Astrocyte of the spinal cord (primary cell): ENCODE data around the gene SND1.

ENCODE experiments used
- DNase-seq: peaks from one replicate; pipeline ENCODE4 v3.0.0; 2011; ENCODE audit warnings: low read depth, low spot score
- H3K4me3 ChIP-seq: 2 replicates; pipeline ENCODE4 v1.5.1; 2011; ENCODE audit warnings: low read depth, mild to moderate bottlenecking, low read length, moderate library complexity
- in situ Hi-C: cut with HindIII; loops from 2 replicates; pipeline ENCODE4 v1.10.0; 2017; ENCODE audit warnings: low sequenced_read_pairs
- TF ChIP-seq, protein P1 (sequence below): IDR thresholded peaks from 2 replicates; pipeline ENCODE4 v1.5.1; 2012; ENCODE audit warnings: low read depth, mild to moderate bottlenecking, low read length, inconsistent platforms

SND1 gene

DNA sequence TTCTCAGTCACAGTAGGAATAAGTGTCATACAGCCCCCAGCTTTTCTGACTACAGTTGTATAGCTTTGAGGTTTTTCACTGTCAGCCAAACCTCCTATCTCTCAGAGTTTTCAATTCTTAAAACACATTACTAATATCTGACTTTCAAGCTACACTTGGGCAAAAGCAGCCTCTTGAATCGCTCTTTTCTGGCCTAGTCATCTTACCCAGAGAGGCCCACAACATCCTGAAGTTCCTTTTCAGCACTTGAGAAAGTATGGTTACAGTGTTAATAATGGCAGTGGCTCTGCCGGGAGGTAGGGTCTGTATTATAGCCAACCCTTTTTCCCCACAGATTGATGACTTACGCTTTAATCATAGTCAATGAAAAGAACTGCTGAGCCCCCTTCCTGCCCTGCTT lies 198.2 kb downstream of the SND1 start:
- H3K4me3 ChIP-seq, result no peak overlapping the region
- TF ChIP-seq, protein P1, sequence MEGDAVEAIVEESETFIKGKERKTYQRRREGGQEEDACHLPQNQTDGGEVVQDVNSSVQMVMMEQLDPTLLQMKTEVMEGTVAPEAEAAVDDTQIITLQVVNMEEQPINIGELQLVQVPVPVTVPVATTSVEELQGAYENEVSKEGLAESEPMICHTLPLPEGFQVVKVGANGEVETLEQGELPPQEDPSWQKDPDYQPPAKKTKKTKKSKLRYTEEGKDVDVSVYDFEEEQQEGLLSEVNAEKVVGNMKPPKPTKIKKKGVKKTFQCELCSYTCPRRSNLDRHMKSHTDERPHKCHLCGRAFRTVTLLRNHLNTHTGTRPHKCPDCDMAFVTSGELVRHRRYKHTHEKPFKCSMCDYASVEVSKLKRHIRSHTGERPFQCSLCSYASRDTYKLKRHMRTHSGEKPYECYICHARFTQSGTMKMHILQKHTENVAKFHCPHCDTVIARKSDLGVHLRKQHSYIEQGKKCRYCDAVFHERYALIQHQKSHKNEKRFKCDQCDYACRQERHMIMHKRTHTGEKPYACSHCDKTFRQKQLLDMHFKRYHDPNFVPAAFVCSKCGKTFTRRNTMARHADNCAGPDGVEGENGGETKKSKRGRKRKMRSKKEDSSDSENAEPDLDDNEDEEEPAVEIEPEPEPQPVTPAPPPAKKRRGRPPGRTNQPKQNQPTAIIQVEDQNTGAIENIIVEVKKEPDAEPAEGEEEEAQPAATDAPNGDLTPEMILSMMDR, result no peak
- in situ Hi-C loops, result no loop called here
- DNase-seq, result peak; percentile 17

DNA sequence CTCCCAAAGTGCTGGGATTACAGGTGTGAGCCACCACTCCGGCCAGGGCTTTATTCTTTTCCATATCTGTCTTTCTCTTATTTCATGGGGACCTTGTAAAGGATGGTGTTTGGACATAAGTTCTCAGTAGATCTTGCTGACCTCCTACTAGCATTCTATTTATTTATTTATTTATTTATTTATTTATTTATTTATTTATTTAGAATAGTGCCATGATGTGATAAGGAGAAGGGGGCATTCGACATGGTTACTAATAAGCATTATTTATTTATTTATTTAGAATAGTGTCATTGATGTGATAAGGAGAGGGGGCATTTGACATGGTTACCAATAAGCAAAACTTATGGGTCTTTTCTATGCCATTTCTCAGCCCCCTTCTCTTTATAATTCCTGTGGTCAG lies 202.4 kb downstream of the SND1 start:
- no peak for DNase-seq
- TF ChIP-seq, protein P1, result no peak
- no peak overlapping the region for H3K4me3 ChIP-seq
- in situ Hi-C loops, result no loop called here

DNA sequence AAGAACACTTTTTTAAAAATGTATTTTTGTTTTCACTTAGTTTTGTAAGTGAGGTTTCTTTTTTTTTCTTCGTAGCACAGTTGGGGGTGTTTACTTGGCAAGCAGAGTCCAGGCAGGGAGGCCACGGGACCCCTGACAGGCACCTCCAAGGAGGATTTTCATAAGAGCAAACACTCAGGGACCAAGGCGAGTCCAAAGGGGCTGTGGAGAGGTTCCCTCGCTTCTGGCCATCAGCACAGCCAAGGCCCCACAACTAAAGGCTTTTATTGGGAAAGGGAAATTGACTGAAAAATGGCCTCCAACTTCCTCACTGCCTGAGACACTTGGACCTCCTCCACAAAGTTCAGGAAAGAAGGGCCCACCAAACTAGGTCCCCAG lies 205.5 kb downstream of the SND1 start:
- in situ Hi-C loops, result no loop called here
- TF ChIP-seq, protein P1, result no peak
- DNase-seq, result no peak
- H3K4me3 ChIP-seq, result no peak overlapping the region

DNA sequence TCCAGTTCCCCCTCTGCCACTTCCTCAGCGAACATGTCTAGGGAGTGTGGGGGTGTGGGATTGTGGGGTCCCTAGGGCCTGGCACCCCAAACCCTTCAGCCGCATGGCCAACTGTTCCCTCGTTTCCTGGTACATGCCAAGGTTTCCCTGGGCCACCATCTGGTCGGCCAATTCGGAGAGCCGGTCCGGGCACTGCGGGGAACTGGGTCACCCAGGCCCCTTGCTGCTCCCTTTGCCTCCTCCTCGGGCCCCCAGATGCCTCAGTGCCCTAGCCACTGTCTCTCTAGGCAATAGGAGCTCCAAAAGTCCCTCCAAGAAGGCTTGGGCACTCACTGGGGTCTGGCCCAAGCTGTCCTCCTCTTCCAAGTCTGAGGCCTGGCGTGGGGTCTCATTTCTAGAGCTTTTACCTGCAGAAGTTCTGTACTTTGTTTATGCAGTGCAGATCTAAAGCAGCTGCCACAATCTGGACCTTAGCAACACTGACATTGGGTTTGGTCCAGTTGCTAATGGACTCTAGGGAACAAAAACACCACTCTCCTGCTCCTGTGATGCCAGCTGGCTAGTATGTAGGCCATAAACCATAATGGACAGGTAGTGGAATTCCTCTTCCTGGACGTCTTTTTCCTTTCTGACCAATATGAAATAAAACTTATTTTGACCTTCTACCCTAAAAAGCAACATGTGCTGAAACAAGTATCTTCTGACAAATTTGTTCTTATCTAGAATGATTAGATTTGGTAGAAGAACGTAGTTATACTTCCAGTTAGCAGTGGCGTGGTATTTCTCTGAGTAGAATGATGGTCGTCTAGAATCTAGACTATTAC lies 206.3 kb downstream of the SND1 start:
- in situ Hi-C loops, result no loop called here
- DNase-seq, result no peak
- no peak overlapping the region for H3K4me3 ChIP-seq
- TF ChIP-seq, protein P1, result no peak

DNA sequence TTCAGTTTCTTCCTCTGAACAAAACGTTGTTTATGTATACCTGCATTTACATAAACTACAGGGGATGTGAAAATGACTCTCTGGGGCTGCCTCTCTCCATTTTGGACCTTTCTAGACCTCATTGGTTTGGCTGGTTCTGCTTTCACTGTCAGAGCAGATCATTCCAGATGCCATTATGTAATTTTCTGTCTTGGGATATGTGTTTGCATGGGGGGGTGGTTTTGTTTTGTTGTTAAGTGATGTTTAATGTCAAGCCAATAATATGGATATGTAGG lies 206.9 kb downstream of the SND1 start:
- no peak overlapping the region for H3K4me3 ChIP-seq
- in situ Hi-C loops, result no loop called here
- no peak for DNase-seq
- TF ChIP-seq, protein P1, result no peak

DNA sequence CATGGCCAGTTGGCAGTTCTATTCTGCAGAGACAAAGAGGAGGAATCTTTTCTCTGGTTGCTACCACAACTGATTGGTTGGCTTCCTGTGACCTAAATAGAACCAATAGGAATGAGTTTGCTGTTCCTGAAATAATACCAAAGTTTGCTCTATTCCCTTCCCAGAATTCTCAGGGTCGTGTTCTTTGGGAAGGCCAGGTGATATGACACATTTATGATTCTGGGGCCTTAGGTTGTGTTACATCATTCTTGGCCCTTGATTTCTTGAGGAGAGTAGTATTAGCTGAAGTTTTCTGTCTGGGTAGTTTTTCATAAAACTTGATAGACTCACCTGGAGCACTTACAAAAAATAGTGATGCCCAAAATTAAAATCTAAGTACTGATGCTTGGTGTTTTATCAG lies 207.3 kb downstream of the SND1 start:
- TF ChIP-seq, protein P1, result no peak
- in situ Hi-C loops, result no loop called here
- DNase-seq, result no peak
- no peak overlapping the region for H3K4me3 ChIP-seq
